ENCODE results near the gene TNS1. TPM values are rescaled to one million over a fixed set of nuclear protein-coding genes. Genes with fewer than 3 reads are reported as not detected.
A peak's percentile ranks its signal among the peaks of the same experiment; 100 is the strongest.
"Not testable (repeated sequence)": the region's sequence is repeated elsewhere in the genome, so short reads cannot be mapped to it uniquely, and the experiment has no call there.

Gene TNS1
- polyA plus RNA-seq, 1 experiment: 19.7 TPM

- Histone ChIP-seq H3K27ac (ENCODE audit: low read depth, low read length) (no peak overlapping the region), H3K9me3 (ENCODE audit: control insufficient read depth, insufficient read depth, low read length) (peaks cover 7% of the 10 kb centered on the region; the same call in 1 of the 2 replicates), H3K27me3 (ENCODE audit: control insufficient read depth, insufficient read depth, low read length) (no peaks in the 10 kb centered on the region), H3K4me3 (ENCODE audit: low read depth, low read length) (no peak overlapping the region)
- no peak for TF ChIP-seq CTCF (IDR thresholded peaks at IDR 0.05; ENCODE audit: low read depth, low read length)
- ChIA-PET CTCF (interaction anchor here (0.6 to 8.5 kb wide), 16 partner anchors 11 to 287 kb away, joined by 3 to 145 read pairs (median 20); partner anchors contain the start of gene RUFY4), POLR2A (interaction anchor here (1.1 kb wide), 1 partner anchor 207 kb away, joined by 3 read pairs; no protein-coding TSS in a partner anchor)
- no peak for DNase-seq (ENCODE audit: low read depth, low spot score)
These were observed 215.5 kb downstream of the TNS1 start for GRCh38 chr2:217787160-217787877.

GRCh38 chr2:217786560-217786959 lies 216.2 kb downstream of the TNS1 start:
- not testable (repeated sequence) for H3K4me3 ChIP-seq (ENCODE audit: low read depth, low read length)
- POLR2A ChIA-PET: interaction anchor here (1.1 kb wide), 1 partner anchor 207 kb away, joined by 3 read pairs; no protein-coding TSS in a partner anchor
- CTCF ChIA-PET: interaction anchor here (0.6 to 8.5 kb wide), 23 partner anchors 11 to 375 kb away, joined by 3 to 145 read pairs (median 7); partner anchors contain the start of gene RUFY4

GRCh38 chr2:217785544-217786045 lies 217.2 kb downstream of the TNS1 start:
- ChIA-PET POLR2A (interaction anchor here (0.7 to 1.0 kb wide), 2 partner anchors 65 to 83 kb away, joined by 3 to 5 read pairs; no protein-coding TSS in a partner anchor), CTCF (interaction anchor here (0.7 to 8.5 kb wide), 50 partner anchors 9 to 376 kb away, joined by 3 to 145 read pairs (median 4); partner anchors contain the start of genes RUFY4 and TNS1)
- Histone ChIP-seq H3K9me3 (ENCODE audit: control insufficient read depth, insufficient read depth, low read length) (peaks cover 7% of the 10 kb centered on the region; the same call in 1 of the 2 replicates), H3K27me3 (ENCODE audit: control insufficient read depth, insufficient read depth, low read length) (no peaks in the 10 kb centered on the region), H3K4me3 (ENCODE audit: low read depth, low read length) (no peak overlapping the region), H3K27ac (ENCODE audit: low read depth, low read length) (no peak overlapping the region)
- TF ChIP-seq CTCF (IDR thresholded peaks at IDR 0.05; ENCODE audit: low read depth, low read length): peak; percentile 96
- peak; percentile 29 for DNase-seq (ENCODE audit: low read depth, low spot score)

More at GRCh38 chr2:217786560-217786959, 216.2 kb downstream of the TNS1 start:
- H3K27ac ChIP-seq (ENCODE audit: low read depth, low read length); H3K9me3 ChIP-seq (ENCODE audit: control insufficient read depth, insufficient read depth, low read length); H3K27me3 ChIP-seq (ENCODE audit: control insufficient read depth, insufficient read depth, low read length); DNase-seq (ENCODE audit: low read depth, low spot score): not testable (repeated sequence)

- no peak for DNase-seq (ENCODE audit: low read depth, low spot score)
- Histone ChIP-seq H3K27me3 (ENCODE audit: control insufficient read depth, insufficient read depth, low read length) (no peaks in the 10 kb centered on the region), H3K4me3 (ENCODE audit: low read depth, low read length) (no peak overlapping the region), H3K27ac (ENCODE audit: low read depth, low read length) (no peak overlapping the region), H3K9me3 (ENCODE audit: control insufficient read depth, insufficient read depth, low read length) (peaks cover 7% of the 10 kb centered on the region; the same call in 1 of the 2 replicates)
- CTCF ChIA-PET: interaction anchor here (0.6 to 8.5 kb wide), 41 partner anchors 9 to 376 kb away, joined by 3 to 145 read pairs (median 5); partner anchors contain the start of genes RUFY4 and TNS1
- no peak for TF ChIP-seq CTCF (IDR thresholded peaks at IDR 0.05; ENCODE audit: low read depth, low read length)
- POLR2A ChIA-PET: interaction anchor here (0.7 to 1.0 kb wide), 2 partner anchors 66 to 83 kb away, joined by 3 to 5 read pairs; no protein-coding TSS in a partner anchor
These were observed 217.7 kb downstream of the TNS1 start for GRCh38 chr2:217784996-217785543.

GRCh38 chr2:217783243-217783642 lies 219.6 kb downstream of the TNS1 start:
- Histone ChIP-seq H3K9me3 (ENCODE audit: control insufficient read depth, insufficient read depth, low read length) (peaks cover 7% of the 10 kb centered on the region; the same call in 1 of the 2 replicates), H3K27ac (ENCODE audit: low read depth, low read length) (no peak overlapping the region), H3K27me3 (ENCODE audit: control insufficient read depth, insufficient read depth, low read length) (no peaks in the 10 kb centered on the region), H3K4me3 (ENCODE audit: low read depth, low read length) (no peak overlapping the region)
- DNase-seq (ENCODE audit: low read depth, low spot score): no peak
- CTCF ChIA-PET: interaction anchor here (0.7 to 2.0 kb wide), 8 partner anchors 8 to 326 kb away, joined by 3 to 9 read pairs (median 4); partner anchors contain the start of gene RUFY4
- POLR2A ChIA-PET: no interaction called here
- no peak for TF ChIP-seq CTCF (IDR thresholded peaks at IDR 0.05; ENCODE audit: low read depth, low read length)

Measured in AG04450 (cell line).